CD4-positive, CD25-positive, alpha-beta regulatory T cell (primary cell): ENCODE data around the gene ZNF569. TPM values are rescaled to one million over a fixed set of nuclear protein-coding genes. Genes with fewer than 3 reads are reported as not detected.

ENCODE experiments used
- ATAC-seq, 2 donors: fragments of 150-1000 bp; cut with Tn5 transposase; one replicate each; pipeline ENCODE4 v1.10.0; 2021; ENCODE audit warnings: low read depth in 2 of 2, moderate number of reproducible peaks in 2 of 2, moderate library complexity in 1 of 2
- DNase-seq, 3 donors: peaks; one replicate each; pipeline versions ENCODE4 v3.0.0 to v3.0.0-alpha.2; 2012 to 2022; ENCODE audit warnings: mixed read lengths in 1 of 3
- H3K27ac ChIP-seq: one replicate; pipeline ENCODE4 v1.7.0; 2013; ENCODE audit warnings: mild to moderate bottlenecking, low read length; ENCODE audit not compliant: insufficient read depth, poor library complexity, severe bottlenecking
- H3K27me3 ChIP-seq: one replicate; pipeline ENCODE4 v1.7.0; 2013; ENCODE audit warnings: low read length; ENCODE audit not compliant: control insufficient read depth, insufficient read depth
- H3K36me3 ChIP-seq: one replicate; pipeline ENCODE4 v1.7.0; 2013; ENCODE audit warnings: mild to moderate bottlenecking, low read length, moderate library complexity; ENCODE audit not compliant: control insufficient read depth, insufficient read depth
- H3K4me1 ChIP-seq: 2 replicates; pipeline ENCODE4 v1.7.0; 2013; ENCODE audit warnings: mild to moderate bottlenecking, low read length; ENCODE audit not compliant: insufficient read depth, control insufficient read depth, poor library complexity, severe bottlenecking
- H3K4me3 ChIP-seq: one replicate; pipeline ENCODE4 v1.7.0; 2013; ENCODE audit warnings: low read depth, mild to moderate bottlenecking, low read length, moderate library complexity
- H3K9me3 ChIP-seq, 2 experiments: 1 replicate in 1 of 2; 2 replicates in 1 of 2; pipeline ENCODE4 v1.7.0; 2013; ENCODE audit warnings: low read length in 2 of 2, mild to moderate bottlenecking in 1 of 2, moderate library complexity in 1 of 2; ENCODE audit not compliant: control insufficient read depth in 2 of 2
- H3K27ac Mint-ChIP-seq, 3 donors: one replicate each; pipeline ENCODE4 v1.8.0; 2020 to 2022; ENCODE audit warnings: mild to moderate bottlenecking in 3 of 3, mixed read lengths in 3 of 3, moderate library complexity in 2 of 3
- H3K27me3 Mint-ChIP-seq: one replicate; pipeline ENCODE4 v1.8.0; 2022; ENCODE audit warnings: mild to moderate bottlenecking, mixed read lengths
- H3K36me3 Mint-ChIP-seq: one replicate; pipeline ENCODE4 v1.8.0; 2020; ENCODE audit warnings: mixed read lengths
- H3K4me1 Mint-ChIP-seq, 4 donors: one replicate each; pipeline ENCODE4 v1.8.0; 2020 to 2022; ENCODE audit warnings: mixed read lengths in 4 of 4, mild to moderate bottlenecking in 1 of 4
- H3K4me3 Mint-ChIP-seq, 4 donors: one replicate each; pipeline ENCODE4 v1.8.0; 2020 to 2022; ENCODE audit warnings: mild to moderate bottlenecking in 4 of 4, mixed read lengths in 4 of 4, moderate library complexity in 3 of 4
- H3K9me3 Mint-ChIP-seq, 7 donors: one replicate each; pipeline ENCODE4 v1.8.0; 2020 to 2022; ENCODE audit warnings: mixed read lengths in 7 of 7, mild to moderate bottlenecking in 3 of 7, moderate library complexity in 2 of 7
- polyA plus RNA-seq, 4 donors: library from polyadenylated mRNA; unstranded; fragments of 300-500 nt; fragmentation: Illumina TruSeq; gene quantifications; one replicate each; pipeline ENCODE4 v1.2.3, GENCODE V29; 2021
- total RNA-seq: library from RNA; stranded (reverse); gene quantifications from one replicate; pipeline ENCODE4 v1.2.3, GENCODE V29; 2022

The ZNF569 gene
- total RNA-seq (8.5 TPM), polyA plus RNA-seq (1 to 10 TPM; 4.2 to 6.3 (median 4.5) TPM)

DNA sequence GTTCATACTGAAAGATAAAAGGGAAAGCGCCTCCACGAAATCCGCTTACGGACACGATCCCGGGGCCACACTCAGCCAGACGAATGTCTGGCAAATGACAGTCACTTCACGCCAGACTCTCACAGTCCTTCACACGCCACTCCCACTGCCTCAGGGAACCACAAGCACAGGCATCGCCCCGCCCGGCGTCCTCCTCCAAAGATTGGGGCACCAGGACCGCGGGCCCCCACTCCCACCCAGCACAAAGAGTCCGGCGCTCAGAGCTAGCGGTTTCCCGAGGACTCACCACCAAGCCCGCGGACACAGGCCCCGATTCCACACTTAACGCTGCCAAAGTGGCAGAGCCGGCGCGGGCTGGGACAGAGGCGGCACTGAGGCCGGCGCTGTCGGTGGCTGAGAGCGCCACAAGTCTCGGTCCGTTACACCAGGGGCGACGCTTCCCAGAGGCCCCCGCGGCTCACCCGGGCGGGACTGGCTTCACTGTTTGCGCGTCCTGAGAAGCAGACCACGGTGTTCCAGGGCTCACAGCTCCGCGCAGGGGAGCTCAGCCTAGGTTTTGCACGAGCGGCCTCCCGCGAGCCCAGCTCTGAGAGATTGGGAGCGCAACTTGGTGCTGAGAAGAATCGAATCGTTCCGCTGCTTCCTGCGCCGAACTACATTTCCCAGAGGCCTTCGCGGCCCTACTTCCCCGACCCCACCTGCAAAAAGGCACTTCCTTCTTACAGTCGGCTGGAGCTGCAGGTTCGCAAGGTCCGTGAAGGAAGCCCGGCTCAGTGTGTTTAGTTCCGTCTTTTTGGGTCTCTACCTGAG, at the start of gene ZNF569:
TSS of gene ZNF569 (minus strand) at position 647 of the 810 bp plus-strand sequence. CDS start 22,523 bp downstream, outside the sequence.
- Mint-ChIP-seq H3K36me3 (peaks cover 27% of the 10 kb centered on the region), H3K4me3 (peak within 1 kb of the TSS; percentile 96 to 100 (median 97)), H3K27me3 (no peaks in the 10 kb centered on the region), H3K4me1 (peaks cover 19 to 46% (median 34%) of the 10 kb centered on the region in 4 donors), H3K9me3 (peaks cover 4 to 20% (median 9%) of the 10 kb centered on the region in 7 donors), H3K27ac (peak within 1 kb of the TSS; percentile 93 to 97 (median 97))
- peak within 1 kb of the TSS; percentile 92 for H3K4me3 ChIP-seq
- peaks cover 23% of the 10 kb centered on the region for H3K4me1 ChIP-seq
- H3K27ac ChIP-seq = peak within 1 kb of the TSS; percentile 96
- H3K9me3 ChIP-seq = peaks cover 13 to 24% of the 10 kb centered on the region in 2 experiments
- ATAC-seq (peak; percentile 74), DNase-seq (peak; percentile 79 to 96 (median 94))
- H3K36me3 ChIP-seq = peaks cover 35% of the 10 kb centered on the region
- no peaks in the 10 kb centered on the region for H3K27me3 ChIP-seq

DNA sequence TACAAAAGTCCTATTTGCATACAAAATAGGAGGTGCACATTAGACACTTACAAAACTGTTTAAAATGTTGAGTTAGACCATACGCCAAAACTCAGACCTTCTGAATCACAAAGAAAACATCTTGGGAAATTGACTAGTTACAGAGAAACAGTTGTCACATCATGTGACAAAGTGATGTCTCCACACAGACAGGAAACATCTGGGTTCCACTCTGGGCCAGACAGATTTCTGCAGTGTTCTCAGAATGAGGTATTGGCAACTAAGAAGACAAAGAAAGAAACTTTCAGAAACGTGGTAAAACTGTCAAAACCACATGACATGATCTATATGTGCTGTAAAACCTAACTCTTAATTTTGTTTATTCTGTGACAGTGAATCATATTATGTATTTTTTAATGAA, 46.2 kb upstream of the ZNF569 start:
- Mint-ChIP-seq H3K27me3 (no peaks in the 10 kb centered on the region), H3K9me3 (peaks cover 5 to 46% (median 21%) of the 10 kb centered on the region in 7 donors), H3K4me1 (no peaks in the 10 kb centered on the region), H3K4me3 (no peak overlapping the region), H3K36me3 (peaks cover 53% of the 10 kb centered on the region), H3K27ac (no peak overlapping the region)
- H3K4me1 ChIP-seq = no peaks in the 10 kb centered on the region
- no peak for DNase-seq
- no peak overlapping the region for H3K27ac ChIP-seq
- H3K9me3 ChIP-seq = peaks cover 37 to 64% of the 10 kb centered on the region in 2 experiments
- H3K27me3 ChIP-seq = no peaks in the 10 kb centered on the region
- ATAC-seq = no peak
- no peak overlapping the region for H3K4me3 ChIP-seq
- H3K36me3 ChIP-seq = peaks cover 34% of the 10 kb centered on the region

DNA sequence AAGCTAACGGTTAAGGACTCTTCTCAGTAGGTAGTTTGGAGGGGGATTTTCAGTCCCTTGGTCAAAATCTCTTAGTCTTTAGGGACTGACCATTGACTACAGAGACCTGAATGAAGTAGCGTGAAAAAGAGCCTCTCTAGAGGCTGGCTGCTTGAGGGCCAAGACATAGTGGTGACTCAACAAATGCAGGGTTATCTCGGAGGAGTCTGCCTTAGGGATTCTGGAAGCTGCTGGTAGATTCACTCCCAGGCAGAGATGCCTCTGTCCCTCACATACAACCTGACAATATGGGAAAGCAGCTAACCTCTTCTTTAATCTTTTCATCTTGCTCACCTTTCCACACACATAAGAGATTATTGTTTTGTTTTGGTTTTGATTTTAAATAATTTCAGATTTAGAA, 44.6 kb upstream of the ZNF569 start:
- ATAC-seq (no peak), DNase-seq (no peak)
- Mint-ChIP-seq H3K4me3 (no peak overlapping the region), H3K9me3 (peaks cover 5 to 39% (median 17%) of the 10 kb centered on the region in 7 donors), H3K4me1 (peaks cover 0 to 4% (median 0%) of the 10 kb centered on the region in 4 donors), H3K27me3 (no peaks in the 10 kb centered on the region), H3K36me3 (peaks cover 43% of the 10 kb centered on the region), H3K27ac (no peak overlapping the region)
- Histone ChIP-seq H3K27ac (no peak overlapping the region), H3K4me3 (no peak overlapping the region), H3K9me3 (peaks cover 31 to 53% of the 10 kb centered on the region in 2 experiments), H3K27me3 (no peaks in the 10 kb centered on the region), H3K4me1 (peaks cover 4% of the 10 kb centered on the region), H3K36me3 (peaks cover 34% of the 10 kb centered on the region)

DNA sequence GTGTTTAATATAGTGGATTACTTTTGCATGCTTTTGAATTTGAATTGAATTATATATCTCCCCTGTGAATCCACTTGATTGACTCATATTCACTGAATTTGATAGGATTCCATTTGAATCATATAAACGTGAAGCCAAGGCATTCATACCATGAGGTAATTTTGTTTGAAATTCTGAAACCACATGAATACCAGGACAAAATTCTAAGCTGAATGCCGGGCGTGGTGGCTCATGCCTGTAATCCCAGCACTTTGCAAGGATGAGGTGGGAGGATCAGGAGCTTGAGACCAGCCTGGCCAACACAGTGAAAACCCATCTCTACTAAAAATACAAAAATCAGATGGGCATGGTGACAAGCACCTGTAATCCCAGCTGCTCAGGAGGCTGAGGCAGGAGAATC, 43.9 kb upstream of the ZNF569 start:
- no peaks in the 10 kb centered on the region for H3K27me3 Mint-ChIP-seq
- no peak overlapping the region for H3K27ac Mint-ChIP-seq
- Histone ChIP-seq H3K9me3 (peaks cover 31 to 47% of the 10 kb centered on the region in 2 experiments), H3K27me3 (no peaks in the 10 kb centered on the region), H3K4me3 (no peak overlapping the region), H3K27ac (no peak overlapping the region), H3K4me1 (peaks cover 5% of the 10 kb centered on the region), H3K36me3 (peaks cover 34% of the 10 kb centered on the region)
- ATAC-seq (no peak), DNase-seq (no peak)
- H3K4me1 Mint-ChIP-seq = peaks cover 0 to 4% (median 0%) of the 10 kb centered on the region in 4 donors
- H3K36me3 Mint-ChIP-seq = peaks cover 40% of the 10 kb centered on the region
- peaks cover 5 to 39% (median 17%) of the 10 kb centered on the region in 7 donors for H3K9me3 Mint-ChIP-seq
- H3K4me3 Mint-ChIP-seq = no peak overlapping the region

DNA sequence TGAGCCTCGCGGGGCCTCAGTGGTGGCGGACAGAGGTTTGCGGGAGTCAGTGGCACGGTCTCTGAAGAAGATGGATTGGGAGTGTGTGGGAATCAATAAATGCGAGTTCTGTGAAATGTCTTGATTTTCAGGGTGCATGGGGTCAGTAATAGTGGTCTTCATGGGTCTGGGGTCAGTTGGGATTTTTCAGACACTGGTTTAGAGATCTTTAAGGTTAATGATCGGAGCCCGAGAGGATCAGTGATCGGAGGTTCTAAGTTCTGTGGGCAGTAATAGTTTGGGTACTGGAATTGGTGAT, 39.9 kb upstream of the ZNF569 start:
- Mint-ChIP-seq H3K4me3 (no peak overlapping the region), H3K36me3 (peaks cover 18% of the 10 kb centered on the region), H3K27me3 (no peaks in the 10 kb centered on the region), H3K4me1 (peaks cover 0 to 6% (median 0%) of the 10 kb centered on the region in 4 donors), H3K27ac (no peak overlapping the region), H3K9me3 (peaks cover 0 to 25% (median 7%) of the 10 kb centered on the region in 7 donors)
- H3K4me3 ChIP-seq = peak overlapping the region; percentile 99
- ATAC-seq (no peak), DNase-seq (no peak)
- H3K9me3 ChIP-seq = peaks cover 7 to 24% of the 10 kb centered on the region in 2 experiments
- peaks cover 20% of the 10 kb centered on the region for H3K36me3 ChIP-seq
- peaks cover 10% of the 10 kb centered on the region for H3K4me1 ChIP-seq
- H3K27me3 ChIP-seq = no peaks in the 10 kb centered on the region
- H3K27ac ChIP-seq = peak overlapping the region; percentile 96

DNA sequence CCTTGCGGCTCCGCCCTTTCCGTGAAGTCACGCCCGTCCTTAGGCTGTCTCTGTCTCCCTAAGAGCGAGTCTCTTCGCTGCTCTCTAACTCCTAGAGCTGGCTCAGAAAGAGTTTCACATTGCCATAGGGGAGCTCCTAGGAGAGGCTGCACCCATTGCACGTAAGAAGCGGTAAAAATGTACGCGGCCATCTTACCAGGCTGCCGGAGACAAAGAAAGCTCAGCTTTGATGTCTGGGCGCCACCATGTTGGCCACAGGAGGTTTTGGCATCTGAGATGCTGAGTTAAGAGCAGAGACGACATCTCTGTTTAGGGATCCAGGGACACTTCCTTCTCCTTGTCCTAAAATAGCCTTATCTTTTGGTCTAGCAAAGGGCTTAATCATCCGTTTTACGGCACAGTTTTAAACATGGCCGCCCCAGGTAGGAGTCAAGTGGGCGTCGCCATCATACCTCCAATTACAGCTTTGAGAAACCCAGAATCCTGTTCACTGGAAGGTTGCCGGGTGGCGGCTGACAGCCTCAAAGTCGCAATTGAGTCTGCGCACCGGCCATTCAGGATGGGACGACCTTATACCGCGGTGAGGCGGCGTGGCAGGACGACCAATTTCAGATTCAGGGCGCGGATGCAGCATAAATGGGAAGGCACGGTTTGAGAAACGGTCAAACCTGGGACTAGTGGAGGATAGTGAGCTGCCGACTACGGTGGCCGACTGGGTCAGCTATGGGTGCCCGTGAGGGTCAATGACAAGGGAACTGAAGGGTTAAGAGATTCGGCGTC, 39.3 kb upstream of the ZNF569 start, which contains the start of gene ZNF793:
TSS of gene ZNF793 (plus strand) at position 553 of the 780 bp plus-strand sequence. CDS start 16,501 bp downstream, outside the sequence.
- Mint-ChIP-seq H3K27ac (no peak within 1 kb of the TSS), H3K4me1 (peaks cover 0 to 6% (median 0%) of the 10 kb centered on the region in 4 donors), H3K36me3 (peaks cover 17% of the 10 kb centered on the region), H3K9me3 (peaks cover 0 to 24% (median 8%) of the 10 kb centered on the region in 7 donors), H3K4me3 (no peak within 1 kb of the TSS), H3K27me3 (no peaks in the 10 kb centered on the region)
- Histone ChIP-seq H3K4me3 (peak within 1 kb of the TSS; percentile 99), H3K4me1 (peaks cover 10% of the 10 kb centered on the region), H3K27me3 (no peaks in the 10 kb centered on the region), H3K27ac (peak within 1 kb of the TSS; percentile 96), H3K36me3 (peaks cover 16% of the 10 kb centered on the region), H3K9me3 (peaks cover 3 to 19% of the 10 kb centered on the region in 2 experiments)
- ATAC-seq (peak; percentile 87 to 88), DNase-seq (peak; percentile 69 to 86 (median 84))

DNA sequence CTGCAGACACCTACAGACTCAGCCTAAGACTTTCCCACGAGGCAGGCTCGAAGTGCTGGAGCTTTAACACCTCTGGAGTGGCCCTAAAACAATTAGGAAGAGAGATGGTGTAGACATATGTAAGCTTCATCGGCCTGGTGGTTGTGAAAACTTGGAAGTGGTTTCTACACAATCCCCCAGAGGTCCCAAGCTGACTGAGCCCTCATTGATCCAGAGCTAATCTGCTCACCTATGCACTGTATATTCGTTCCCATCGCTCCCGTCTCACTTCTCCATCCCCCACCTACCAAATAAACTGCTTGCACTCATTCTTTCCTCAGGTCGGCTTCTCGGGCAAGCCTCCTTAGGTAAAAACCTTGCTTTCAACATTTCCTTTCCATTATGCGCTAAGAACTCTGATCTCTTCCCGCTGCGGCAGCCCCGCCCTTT, 38.7 kb upstream of the ZNF569 start:
- ATAC-seq (peak in 1 of 2 donors; percentile 1), DNase-seq (no peak)
- Histone ChIP-seq H3K4me3 (peak overlapping the region; percentile 99), H3K27me3 (no peaks in the 10 kb centered on the region), H3K36me3 (peaks cover 10% of the 10 kb centered on the region), H3K4me1 (peaks cover 10% of the 10 kb centered on the region), H3K27ac (peak overlapping the region; percentile 96), H3K9me3 (peaks cover 2 to 18% of the 10 kb centered on the region in 2 experiments)
- H3K4me1 Mint-ChIP-seq = peaks cover 0 to 6% (median 0%) of the 10 kb centered on the region in 4 donors
- no peak overlapping the region for H3K27ac Mint-ChIP-seq
- peaks cover 16% of the 10 kb centered on the region for H3K36me3 Mint-ChIP-seq
- H3K9me3 Mint-ChIP-seq = peaks cover 0 to 26% (median 8%) of the 10 kb centered on the region in 7 donors
- no peak overlapping the region for H3K4me3 Mint-ChIP-seq
- no peaks in the 10 kb centered on the region for H3K27me3 Mint-ChIP-seq
